Pulmonary artery endothelial cell (primary cell): ENCODE data around the gene DRICH1. TPM values are rescaled to one million over a fixed set of nuclear protein-coding genes. Genes with fewer than 3 reads are reported as not detected.
"Not testable (repeated sequence)": the region's sequence is repeated elsewhere in the genome, so short reads cannot be mapped to it uniquely, and the experiment has no call there.

Experiments
- DNase-seq: peaks from one replicate; pipeline ENCODE4 v3.0.0-alpha.2; 2011; ENCODE audit warnings: low read depth, low spot score
- total RNA-seq: library from RNA; depleted of rRNA; stranded (reverse); fragments of >200 nt; gene quantifications from 2 replicates; pipeline ENCODE4 v1.2.3, GENCODE V29; 2014

The DRICH1 gene
- 0.13 TPM in 1 of 2 replicates, not detected in the other for total RNA-seq

DNA sequence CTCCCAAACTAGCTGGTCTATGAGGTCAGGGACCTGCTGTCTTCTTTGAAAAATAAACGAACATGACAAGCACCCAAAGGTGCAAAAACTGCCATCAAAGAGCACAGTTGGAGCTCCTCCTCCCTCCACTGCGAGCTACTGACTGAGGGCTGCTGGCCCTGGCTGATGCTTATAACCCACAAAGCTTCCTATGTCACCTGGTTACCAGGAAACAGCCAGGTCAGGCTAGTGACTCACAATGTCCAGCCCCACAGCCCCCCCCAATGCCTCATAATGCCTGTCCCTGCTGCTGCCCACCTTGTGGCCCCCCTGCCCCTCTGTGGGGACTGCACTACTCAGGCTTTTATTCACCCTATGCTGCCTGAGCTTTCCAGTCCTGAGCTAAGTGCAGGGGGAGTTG is at the start of gene DRICH1:
DRICH1 (minus strand) TSS at position 144 of the 400 bp plus-strand sequence. CDS start 298 bp downstream, outside the sequence.
- DNase-seq, result no peak

GRCh38 chr22:23681026-23681809 is 49.1 kb upstream of the DRICH1 start:
- no peak for DNase-seq

DNA sequence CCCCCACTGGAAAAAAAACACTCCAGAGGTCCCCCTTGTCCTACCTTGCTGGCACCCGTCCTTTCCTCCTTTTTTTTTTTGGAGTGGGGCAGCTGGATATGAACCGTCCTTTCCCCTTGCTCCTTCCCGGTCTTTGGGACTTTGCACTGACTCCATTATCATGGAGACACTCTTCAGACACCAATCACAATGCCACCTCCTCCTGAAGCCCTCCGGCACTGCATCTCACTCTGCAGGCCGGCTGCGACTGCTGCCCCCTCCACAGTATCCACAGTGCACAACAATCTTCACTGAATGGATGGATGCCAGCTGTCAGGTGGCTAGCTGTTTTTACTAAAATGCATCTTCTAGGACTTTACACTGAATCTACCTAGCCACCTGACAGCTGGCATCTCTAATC is 46.0 kb upstream of the DRICH1 start:
- no peak for DNase-seq

GRCh38 chr22:23677701-23677995 is 45.5 kb upstream of the DRICH1 start:
- DNase-seq, result no peak

DNA sequence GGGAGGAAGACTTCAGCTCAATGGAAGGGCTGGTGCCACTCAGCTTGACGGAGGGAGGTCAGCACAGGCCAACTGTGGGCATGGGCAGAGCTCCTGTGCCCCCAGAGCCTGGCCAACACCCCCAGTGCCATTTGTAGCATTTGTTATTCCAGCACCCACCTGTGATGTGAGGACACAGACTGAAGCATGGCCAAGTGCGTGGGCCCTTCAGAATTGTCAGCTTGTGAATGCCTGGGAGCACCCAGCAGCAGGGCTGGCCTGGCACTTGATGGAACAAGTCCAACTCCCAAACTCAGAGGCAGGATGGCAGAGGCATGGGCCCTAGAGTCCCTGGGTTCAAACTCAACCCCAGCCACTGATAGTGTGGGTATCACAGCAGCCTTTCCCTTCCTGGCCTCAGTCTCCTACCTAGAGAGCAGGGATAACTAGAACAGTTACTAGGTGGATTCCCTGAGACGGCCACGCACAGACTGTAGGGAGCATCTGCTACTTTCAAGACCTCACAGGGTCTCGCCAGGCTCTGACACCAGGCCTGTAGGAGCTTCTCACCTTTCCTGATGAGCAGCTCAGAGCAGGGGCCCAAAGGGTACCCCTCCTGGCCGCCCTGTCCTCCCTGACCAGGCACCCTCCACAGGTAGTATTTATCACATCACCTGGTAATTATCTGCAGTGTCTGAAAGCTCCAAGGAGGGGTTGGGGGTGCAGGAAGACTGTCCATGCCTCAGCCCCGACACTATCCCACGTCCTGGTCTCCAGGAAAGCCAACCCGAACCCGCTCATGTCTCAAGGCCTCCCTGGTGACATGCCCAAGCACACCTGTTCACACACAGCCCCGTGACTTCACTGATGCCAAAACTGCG is 45.0 kb upstream of the DRICH1 start:
- DNase-seq, result not testable (repeated sequence)

- DNase-seq, result no peak
These were observed 43.6 kb upstream of the DRICH1 start for GRCh38 chr22:23675502-23676415.

GRCh38 chr22:23674886-23675501 is 42.9 kb upstream of the DRICH1 start:
- not testable (repeated sequence) for DNase-seq

DNA sequence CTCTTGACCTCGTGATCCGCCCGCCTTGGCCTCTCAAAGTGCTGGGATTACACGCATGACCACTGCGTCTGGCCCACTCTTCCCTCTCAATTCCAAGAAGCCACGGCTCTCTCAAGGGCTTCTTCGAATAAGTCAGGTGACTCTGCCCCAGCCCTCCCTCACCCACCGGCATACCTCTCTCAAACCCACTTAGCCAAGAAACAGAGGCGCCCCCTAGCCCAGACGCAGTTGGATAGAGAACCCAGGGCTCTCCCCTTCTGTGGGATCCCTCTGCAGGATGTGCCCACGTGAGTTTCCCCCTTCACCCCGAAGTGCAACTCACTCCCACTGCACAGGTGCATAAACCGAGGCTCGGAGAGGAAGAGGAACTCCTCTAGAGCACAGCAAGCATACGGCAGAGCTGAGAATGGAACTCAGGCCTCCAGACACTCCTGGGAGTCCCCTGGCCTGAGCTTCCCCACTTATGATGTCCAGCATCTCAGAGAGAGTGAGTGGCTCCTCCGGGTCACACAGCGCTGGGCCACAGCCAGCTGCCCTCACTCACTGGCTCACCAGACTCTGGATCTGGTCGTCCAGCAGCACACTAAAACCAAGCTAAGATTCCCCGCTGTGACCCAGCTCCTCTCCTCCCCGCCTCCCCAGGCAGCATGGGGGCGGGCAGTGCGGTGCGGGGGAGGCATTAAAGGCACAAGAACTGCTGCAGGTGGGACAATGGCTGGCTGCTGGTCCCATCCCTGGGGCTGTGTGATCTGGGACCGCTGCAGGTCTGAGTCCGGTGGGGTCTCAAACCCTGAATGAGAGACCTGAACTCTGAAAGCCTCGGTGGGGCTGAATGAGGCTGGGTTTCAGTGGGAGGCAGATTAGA is 41.9 kb upstream of the DRICH1 start:
- DNase-seq, result no peak

GRCh38 chr22:23673050-23673620 is 41.0 kb upstream of the DRICH1 start:
- DNase-seq, result no peak

DNA sequence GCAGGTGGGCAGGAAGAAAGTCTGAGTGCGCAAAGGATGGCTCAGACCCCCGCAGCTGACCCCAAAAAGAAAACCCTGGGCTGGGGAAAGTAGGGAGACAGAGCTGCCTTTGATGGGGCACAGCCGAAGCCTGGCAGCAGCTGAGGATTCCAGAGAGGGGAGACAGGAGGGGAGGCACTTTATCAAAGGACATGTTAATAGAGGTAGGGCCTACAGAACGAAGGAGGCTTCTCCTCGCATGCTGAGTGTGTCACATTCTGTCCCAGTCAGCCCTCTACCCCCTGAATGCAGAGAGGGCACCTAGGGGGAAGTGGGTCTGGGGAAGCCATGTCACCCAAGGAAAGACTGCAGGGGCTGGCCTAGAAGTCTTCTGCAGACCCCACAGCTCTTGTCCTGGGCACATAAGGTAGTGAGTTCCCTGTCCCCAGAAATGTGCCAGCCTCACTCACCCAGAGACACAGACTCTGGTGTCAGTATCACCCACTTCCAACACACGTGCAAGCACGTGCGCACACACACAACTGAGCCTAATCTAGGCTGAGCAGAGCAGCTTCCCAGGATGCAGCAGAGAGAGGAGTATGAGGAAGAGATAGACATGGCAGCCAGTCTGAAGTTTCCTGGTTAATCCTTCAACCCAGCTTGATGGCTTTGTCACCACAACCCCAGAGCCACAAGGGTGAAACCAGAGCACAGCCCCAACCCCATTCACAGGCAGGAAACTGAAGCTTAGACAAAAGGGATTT is 40.4 kb upstream of the DRICH1 start:
- DNase-seq, result not testable (repeated sequence)

DNA sequence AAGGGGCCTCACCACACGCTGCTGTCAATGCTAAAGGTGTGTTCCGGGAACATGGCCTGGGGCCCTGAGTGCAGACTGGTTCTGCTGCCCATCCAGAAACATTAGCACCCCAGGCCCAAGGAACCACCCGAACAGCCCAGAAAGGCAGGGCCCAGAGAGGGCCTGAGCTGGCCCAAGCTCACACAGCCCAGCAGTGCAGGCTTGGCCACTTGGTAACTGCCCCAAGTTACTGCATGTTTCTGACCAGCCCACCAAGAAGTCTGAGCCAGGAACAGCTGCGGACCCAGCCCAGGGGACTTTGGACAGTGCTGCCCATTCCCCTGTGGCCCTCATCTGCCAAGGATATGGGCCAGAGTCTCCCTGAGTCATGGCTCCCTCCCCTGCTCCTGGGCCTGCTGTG is 39.3 kb upstream of the DRICH1 start:
- DNase-seq, result not testable (repeated sequence)

DNA sequence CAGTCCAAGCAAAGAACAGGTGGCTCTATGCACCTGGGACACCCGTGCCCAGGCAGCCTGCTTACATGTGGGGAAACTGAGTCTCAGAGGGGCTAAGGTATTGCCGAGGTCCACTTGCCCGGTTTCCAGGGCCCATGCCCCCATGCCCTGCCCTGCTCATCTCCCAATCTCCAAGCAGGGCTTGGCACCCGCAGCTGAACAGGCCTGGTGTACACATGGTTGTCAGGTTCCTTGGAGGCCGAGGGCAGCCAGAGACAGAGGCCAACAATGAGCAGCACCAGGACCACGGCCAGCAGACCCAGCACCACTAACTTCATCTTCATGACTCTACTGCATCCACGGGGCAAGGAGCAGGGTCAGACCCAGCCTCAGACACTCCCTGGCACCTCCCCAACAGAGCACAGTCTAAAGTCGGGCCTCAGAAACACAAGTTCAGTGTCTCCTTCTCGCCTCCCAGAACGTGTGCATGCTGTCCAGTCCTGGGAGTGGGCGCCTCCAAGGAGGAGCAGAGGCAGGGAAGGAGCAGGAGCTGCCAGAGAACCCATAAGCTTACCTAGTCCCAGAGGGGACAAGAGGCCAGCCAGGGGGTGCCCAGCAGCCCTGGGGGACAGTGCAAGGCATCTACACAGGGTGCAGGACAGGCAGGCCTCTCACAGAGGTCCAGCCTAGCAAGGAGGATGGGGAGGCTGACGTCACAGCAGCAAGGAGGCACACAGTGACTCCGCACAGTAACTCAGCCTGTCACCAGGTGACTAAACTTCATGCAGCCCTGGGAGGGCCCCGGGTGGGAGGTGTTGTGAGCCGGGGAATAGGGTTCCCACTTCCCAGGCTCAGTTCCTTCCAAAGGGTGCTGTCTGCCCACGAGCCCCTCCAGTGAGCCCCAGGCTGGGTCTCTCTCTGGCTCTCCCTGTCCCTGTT is 38.5 kb upstream of the DRICH1 start:
- no peak for DNase-seq

- not testable (repeated sequence) for DNase-seq
These were observed 28.3 kb upstream of the DRICH1 start for GRCh38 chr22:23660381-23660780.

- DNase-seq, result no peak
These were observed 25.6 kb upstream of the DRICH1 start for GRCh38 chr22:23657727-23658126.

- DNase-seq, result no peak
These were observed 23.9 kb upstream of the DRICH1 start for GRCh38 chr22:23655891-23656475.

- DNase-seq, result no peak
These were observed 20.6 kb upstream of the DRICH1 start for GRCh38 chr22:23652711-23653110.

- DNase-seq, result no peak
These were observed 20.2 kb upstream of the DRICH1 start for GRCh38 chr22:23652286-23652685.

GRCh38 chr22:23651676-23652075 is 19.6 kb upstream of the DRICH1 start:
- no peak for DNase-seq
